Measurements from ENCODE around the gene NRN1L. TPM values are rescaled to one million over a fixed set of nuclear protein-coding genes. Genes with fewer than 3 reads are reported as not detected.

NRN1L gene
- total RNA-seq, 1 experiment from 2014 or later: 1.4 TPM

DNA sequence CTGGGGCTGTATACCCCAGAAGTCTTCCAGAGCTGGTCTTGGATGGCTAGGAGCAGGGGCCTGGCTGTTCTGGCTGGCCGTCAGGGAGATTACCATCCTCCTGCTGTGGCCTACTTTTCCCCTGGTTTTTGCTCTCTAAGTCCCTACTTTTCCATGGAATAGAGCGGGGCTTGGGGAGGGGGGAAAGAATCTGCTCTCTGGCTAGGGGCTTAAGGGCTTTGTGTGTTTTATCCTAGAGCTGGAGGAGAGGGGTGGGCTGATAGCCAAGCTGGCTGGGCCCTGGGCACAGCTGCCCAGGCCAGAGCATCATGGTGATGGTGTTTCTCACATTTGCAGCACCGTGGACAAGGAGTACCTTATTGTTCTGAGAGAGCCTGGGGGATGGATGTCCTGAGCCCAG lies 3.6 kb downstream of the NRN1L start (continued):
- TF ChIP-seq ZNF274 (IDR thresholded peaks at IDR 0.05; ENCODE audit: low read depth, low read length) (no peak), SIN3A (IDR thresholded peaks at IDR 0.05; ENCODE audit: low read depth) (no peak), EZH2phosphoT487 (IDR thresholded peaks at IDR 0.05; ENCODE audit: borderline replicate concordance) (no peak), SRF (IDR thresholded peaks at IDR 0.05; ENCODE audit: low read depth) (no peak), JUND (IDR thresholded peaks at IDR 0.05) (no peak), SP1 (IDR thresholded peaks at IDR 0.05; ENCODE audit: low read depth) (no peak), ELF1 (IDR thresholded peaks at IDR 0.05; ENCODE audit: borderline replicate concordance, low read depth) (no peak), CBX3 (IDR thresholded peaks at IDR 0.05; ENCODE audit: low read depth) (no peak), POLR2AphosphoS5 (IDR thresholded peaks at IDR 0.05; ENCODE audit: low read depth, low read length) (no peak), FOSL1 (IDR thresholded peaks at IDR 0.05; ENCODE audit: low read depth) (no peak), EZH2 (IDR thresholded peaks at IDR 0.05) (no peak), YY1 (IDR thresholded peaks at IDR 0.05; ENCODE audit: extremely low read depth, insufficient replicate concordance, low read depth, low read length) (no peak), ZFX (IDR thresholded peaks at IDR 0.05) (no peak)

DNA sequence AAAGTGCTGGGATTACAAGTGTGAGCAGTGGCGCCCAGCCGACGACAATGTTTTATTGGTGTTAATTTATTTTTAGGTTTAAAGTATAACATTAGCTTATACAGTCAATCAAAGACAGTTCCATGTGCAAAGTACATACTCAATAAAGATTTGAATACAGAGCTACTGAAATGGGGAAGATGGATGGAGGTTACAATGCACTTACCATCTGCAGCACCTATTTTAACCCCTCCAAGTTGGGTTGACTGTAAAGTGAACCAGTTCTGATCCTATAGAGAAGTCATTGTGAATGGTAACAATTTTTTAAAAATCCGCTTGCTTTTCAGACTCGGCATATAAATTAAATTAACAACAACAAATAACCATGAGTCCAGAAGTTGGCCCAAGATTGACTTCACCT lies 7.7 kb downstream of the NRN1L start:
- peaks cover 13% of the 10 kb centered on the region in 2 experiments for H3K4me1 ChIP-seq (ENCODE audit: control insufficient read depth in 1 of 2, insufficient read depth in 2 of 2, low read length in 2 of 2)
- no peaks in the 10 kb centered on the region for H4K20me1 ChIP-seq (ENCODE audit: insufficient read depth)
- ATAC-seq (no peak), DNase-seq (ENCODE audit: low read depth, low spot score) (no peak)
- H3K9me3 ChIP-seq (ENCODE audit: control insufficient read depth in 1 of 2, insufficient read depth in 1 of 2, low read depth in 1 of 2, low read length in 2 of 2): no peaks in the 10 kb centered on the region
- peak overlapping the region; percentile 1 for H2AFZ ChIP-seq (ENCODE audit: low read depth, low read length, poor library complexity, severe bottlenecking)
- intact Hi-C loops (cut with micrococcal nuclease): no loop called here
- H3K27ac ChIP-seq (ENCODE audit: low read depth, low read length): no peak overlapping the region
- peaks cover 39% of the 10 kb centered on the region for H3K79me2 ChIP-seq (ENCODE audit: insufficient read depth, low read length)
- H3K4me3 ChIP-seq (replicated peaks in 1 of 2; ENCODE audit: low read depth in 1 of 2, low read length in 2 of 2): peak overlapping the region; percentile 46 to 91
- CTCF ChIA-PET: no interaction called here
- no peaks in the 10 kb centered on the region for H3K27me3 ChIP-seq (ENCODE audit: insufficient read depth, low read length)
- peak overlapping the region; percentile 50 for H3K9ac ChIP-seq (ENCODE audit: low read length)
- peak overlapping the region; percentile 76 for H3K4me2 ChIP-seq (ENCODE audit: low read length)
- no peaks in the 10 kb centered on the region for H3K36me3 ChIP-seq (ENCODE audit: control insufficient read depth in 1 of 2, insufficient read depth in 2 of 2, low read length in 2 of 2)
- POLR2A ChIA-PET: no interaction called here
- H3K9me2 ChIP-seq (ENCODE audit: insufficient read depth): no peaks in the 10 kb centered on the region
- BruUV-seq (replicated peaks): TSS peak; percentile 82
- TF ChIP-seq POLR2A (IDR thresholded peaks at IDR 0.05; ENCODE audit: borderline replicate concordance, extremely low read depth, insufficient read depth, insufficient read length): no peak
- TF ChIP-seq SIN3A (IDR thresholded peaks at IDR 0.05; ENCODE audit: low read depth): no peak
- no peak for TF ChIP-seq SRF (IDR thresholded peaks at IDR 0.05; ENCODE audit: low read depth)
- no peak for TF ChIP-seq CBX3 (IDR thresholded peaks at IDR 0.05; ENCODE audit: low read depth)
- no peak for TF ChIP-seq ZFX (IDR thresholded peaks at IDR 0.05)
- TF ChIP-seq POLR2AphosphoS5 (IDR thresholded peaks at IDR 0.05; ENCODE audit: low read depth, low read length): no peak
- TF ChIP-seq, protein P1, sequence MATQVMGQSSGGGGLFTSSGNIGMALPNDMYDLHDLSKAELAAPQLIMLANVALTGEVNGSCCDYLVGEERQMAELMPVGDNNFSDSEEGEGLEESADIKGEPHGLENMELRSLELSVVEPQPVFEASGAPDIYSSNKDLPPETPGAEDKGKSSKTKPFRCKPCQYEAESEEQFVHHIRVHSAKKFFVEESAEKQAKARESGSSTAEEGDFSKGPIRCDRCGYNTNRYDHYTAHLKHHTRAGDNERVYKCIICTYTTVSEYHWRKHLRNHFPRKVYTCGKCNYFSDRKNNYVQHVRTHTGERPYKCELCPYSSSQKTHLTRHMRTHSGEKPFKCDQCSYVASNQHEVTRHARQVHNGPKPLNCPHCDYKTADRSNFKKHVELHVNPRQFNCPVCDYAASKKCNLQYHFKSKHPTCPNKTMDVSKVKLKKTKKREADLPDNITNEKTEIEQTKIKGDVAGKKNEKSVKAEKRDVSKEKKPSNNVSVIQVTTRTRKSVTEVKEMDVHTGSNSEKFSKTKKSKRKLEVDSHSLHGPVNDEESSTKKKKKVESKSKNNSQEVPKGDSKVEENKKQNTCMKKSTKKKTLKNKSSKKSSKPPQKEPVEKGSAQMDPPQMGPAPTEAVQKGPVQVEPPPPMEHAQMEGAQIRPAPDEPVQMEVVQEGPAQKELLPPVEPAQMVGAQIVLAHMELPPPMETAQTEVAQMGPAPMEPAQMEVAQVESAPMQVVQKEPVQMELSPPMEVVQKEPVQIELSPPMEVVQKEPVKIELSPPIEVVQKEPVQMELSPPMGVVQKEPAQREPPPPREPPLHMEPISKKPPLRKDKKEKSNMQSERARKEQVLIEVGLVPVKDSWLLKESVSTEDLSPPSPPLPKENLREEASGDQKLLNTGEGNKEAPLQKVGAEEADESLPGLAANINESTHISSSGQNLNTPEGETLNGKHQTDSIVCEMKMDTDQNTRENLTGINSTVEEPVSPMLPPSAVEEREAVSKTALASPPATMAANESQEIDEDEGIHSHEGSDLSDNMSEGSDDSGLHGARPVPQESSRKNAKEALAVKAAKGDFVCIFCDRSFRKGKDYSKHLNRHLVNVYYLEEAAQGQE (IDR thresholded peaks at IDR 0.05; ENCODE audit: low read depth): no peak
- TF ChIP-seq, protein P2, sequence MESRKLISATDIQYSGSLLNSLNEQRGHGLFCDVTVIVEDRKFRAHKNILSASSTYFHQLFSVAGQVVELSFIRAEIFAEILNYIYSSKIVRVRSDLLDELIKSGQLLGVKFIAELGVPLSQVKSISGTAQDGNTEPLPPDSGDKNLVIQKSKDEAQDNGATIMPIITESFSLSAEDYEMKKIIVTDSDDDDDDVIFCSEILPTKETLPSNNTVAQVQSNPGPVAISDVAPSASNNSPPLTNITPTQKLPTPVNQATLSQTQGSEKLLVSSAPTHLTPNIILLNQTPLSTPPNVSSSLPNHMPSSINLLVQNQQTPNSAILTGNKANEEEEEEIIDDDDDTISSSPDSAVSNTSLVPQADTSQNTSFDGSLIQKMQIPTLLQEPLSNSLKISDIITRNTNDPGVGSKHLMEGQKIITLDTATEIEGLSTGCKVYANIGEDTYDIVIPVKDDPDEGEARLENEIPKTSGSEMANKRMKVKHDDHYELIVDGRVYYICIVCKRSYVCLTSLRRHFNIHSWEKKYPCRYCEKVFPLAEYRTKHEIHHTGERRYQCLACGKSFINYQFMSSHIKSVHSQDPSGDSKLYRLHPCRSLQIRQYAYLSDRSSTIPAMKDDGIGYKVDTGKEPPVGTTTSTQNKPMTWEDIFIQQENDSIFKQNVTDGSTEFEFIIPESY (IDR thresholded peaks at IDR 0.05; ENCODE audit: extremely low read depth, insufficient replicate concordance, low read length): no peak
- TF ChIP-seq JUND (IDR thresholded peaks at IDR 0.05): no peak
- no peak for TF ChIP-seq TCF7L2 (IDR thresholded peaks at IDR 0.05; ENCODE audit: borderline replicate concordance, extremely low read depth, insufficient read depth, insufficient read length)
- no peak for TF ChIP-seq RAD21 (IDR thresholded peaks at IDR 0.05; ENCODE audit: low read depth)
- no peak for TF ChIP-seq ELF1 (IDR thresholded peaks at IDR 0.05; ENCODE audit: borderline replicate concordance, low read depth)
- TF ChIP-seq, protein P3, sequence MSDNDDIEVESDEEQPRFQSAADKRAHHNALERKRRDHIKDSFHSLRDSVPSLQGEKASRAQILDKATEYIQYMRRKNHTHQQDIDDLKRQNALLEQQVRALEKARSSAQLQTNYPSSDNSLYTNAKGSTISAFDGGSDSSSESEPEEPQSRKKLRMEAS (IDR thresholded peaks at IDR 0.05): no peak
- no peak for TF ChIP-seq EZH2 (IDR thresholded peaks at IDR 0.05)
- no peak for TF ChIP-seq CEBPB (IDR thresholded peaks at IDR 0.05; ENCODE audit: low read depth)
- TF ChIP-seq EGR1 (IDR thresholded peaks at IDR 0.05; ENCODE audit: low read depth): no peak
- RAD21 ChIA-PET (ENCODE audit: low non-redundant PET in 1 of 2, low total read pairs in 2 of 2, uncharacterized antibody in 2 of 2, unreplicated experiment in 2 of 2): no interaction called here

All from HCT116 (cell line).